Neural progenitor cell (in vitro differentiated cells): ENCODE data around the gene MSRB1. TPM values are rescaled to one million over a fixed set of nuclear protein-coding genes. Genes with fewer than 3 reads are reported as not detected.

Experiments
- DNase-seq: peaks from one replicate; pipeline ENCODE4 v3.0.0-alpha.2; 2016; ENCODE audit warnings: low spot score
- H2AFZ ChIP-seq: fragments of 200-600 bp; sonication (generic); replicated peaks from 2 replicates; pipeline ENCODE4 v1.6.1; 2016; ENCODE audit warnings: antibody characterized with exemption
- H3F3A ChIP-seq: fragments of 200-600 bp; sonication (generic); 2 replicates; pipeline ENCODE4 v1.6.1; 2016; ENCODE audit warnings: antibody characterized with exemption, low read depth
- H3K27ac ChIP-seq: fragments of 200-600 bp; sonication (generic); 2 replicates; pipeline ENCODE4 v1.5.1; 2016; ENCODE audit warnings: mild to moderate bottlenecking
- H3K27me3 ChIP-seq: fragments of 200-600 bp; sonication (generic); 2 replicates; pipeline ENCODE4 v1.6.1; 2016; ENCODE audit warnings: mild to moderate bottlenecking, moderate library complexity
- H3K36me3 ChIP-seq: fragments of 200-600 bp; sonication (generic); 2 replicates; pipeline ENCODE4 v1.5.1; 2016
- H3K4me1 ChIP-seq: fragments of 200-600 bp; sonication (generic); 2 replicates; pipeline ENCODE4 v1.6.1; 2016; ENCODE audit warnings: mixed run types
- H3K4me2 ChIP-seq: fragments of 200-600 bp; sonication (generic); 2 replicates; pipeline ENCODE4 v1.6.1; 2016
- H3K4me3 ChIP-seq: fragments of 200-600 bp; sonication (generic); 2 replicates; pipeline ENCODE4 v1.5.1; 2016
- H3K79me2 ChIP-seq: fragments of 200-600 bp; sonication (generic); 2 replicates; pipeline ENCODE4 v1.6.1; 2016; ENCODE audit warnings: low read depth
- H3K9ac ChIP-seq: fragments of 200-600 bp; sonication (generic); 2 replicates; pipeline ENCODE4 v1.6.1; 2016
- H3K9me3 ChIP-seq: fragments of 200-600 bp; sonication (generic); 2 replicates; pipeline ENCODE4 v1.5.1; 2016; ENCODE audit warnings: low read depth
- H4K20me1 ChIP-seq: fragments of 200-600 bp; sonication (generic); 2 replicates; pipeline ENCODE4 v1.6.1; 2016; ENCODE audit warnings: low read depth
- H3K27ac Mint-ChIP-seq: 3 replicates; pipeline ENCODE4 v1.8.0; 2021; ENCODE audit warnings: mixed read lengths
- H3K27me3 Mint-ChIP-seq: 2 replicates; pipeline ENCODE4 v1.8.0; 2022; ENCODE audit warnings: low read depth, mild to moderate bottlenecking, inconsistent platforms, moderate library complexity, mixed read lengths; ENCODE audit not compliant: insufficient read depth
- H3K36me3 Mint-ChIP-seq: 3 replicates; pipeline ENCODE4 v1.8.0; 2021; ENCODE audit warnings: mixed read lengths
- H3K4me1 Mint-ChIP-seq: 3 replicates; pipeline ENCODE4 v1.8.0; 2021; ENCODE audit warnings: mixed read lengths
- H3K4me3 Mint-ChIP-seq: 3 replicates; pipeline ENCODE4 v1.8.0; 2021; ENCODE audit warnings: mild to moderate bottlenecking, moderate library complexity, mixed read lengths
- H3K9me3 Mint-ChIP-seq: 3 replicates; pipeline ENCODE4 v1.8.0; 2020; ENCODE audit warnings: mixed read lengths
- EZH2 ChIP-seq: fragments of 200-600 bp; sonication (generic); IDR thresholded peaks from 2 replicates; pipeline ENCODE4 v1.6.1; 2017; ENCODE audit warnings: antibody characterized with exemption, mild to moderate bottlenecking, moderate library complexity
- EZH2phosphoT487 ChIP-seq: fragments of 200-600 bp; sonication (generic); IDR thresholded peaks from 2 replicates; pipeline ENCODE4 v1.6.1; 2017; ENCODE audit warnings: antibody characterized with exemption
- total RNA-seq: library from RNA; depleted of rRNA; stranded (reverse); fragments of >200 nt; gene quantifications from 2 replicates; pipeline ENCODE4 v1.2.3, GENCODE V29; 2015; ENCODE audit warnings: low replicate concordance
- TF ChIP-seq, protein P1 (sequence below): fragments of 200-600 bp; sonication (generic); IDR thresholded peaks from 2 replicates; pipeline ENCODE4 v1.5.1; 2017; ENCODE audit warnings: antibody characterized with exemption, mild to moderate bottlenecking

Gene MSRB1
- total RNA-seq, 1 donor from 2014 or later = 26.9 TPM

- no peaks in the 10 kb centered on the region for H3K36me3 Mint-ChIP-seq
- no peaks in the 10 kb centered on the region for H3K79me2 ChIP-seq
- no peaks in the 10 kb centered on the region for H3K9me3 Mint-ChIP-seq
- H3F3A ChIP-seq = peaks cover 10% of the 10 kb centered on the region
- no peaks in the 10 kb centered on the region for H3K36me3 ChIP-seq
- no peak overlapping the region for H3K4me3 ChIP-seq
- peak; percentile 1 for DNase-seq
- no peak overlapping the region for H2AFZ ChIP-seq
- H3K27me3 ChIP-seq = peaks cover 18% of the 10 kb centered on the region
- H4K20me1 ChIP-seq = peaks cover 5% of the 10 kb centered on the region
- no peak overlapping the region for H3K27ac ChIP-seq
- no peak overlapping the region for H3K4me2 ChIP-seq
- TF ChIP-seq, protein P1, sequence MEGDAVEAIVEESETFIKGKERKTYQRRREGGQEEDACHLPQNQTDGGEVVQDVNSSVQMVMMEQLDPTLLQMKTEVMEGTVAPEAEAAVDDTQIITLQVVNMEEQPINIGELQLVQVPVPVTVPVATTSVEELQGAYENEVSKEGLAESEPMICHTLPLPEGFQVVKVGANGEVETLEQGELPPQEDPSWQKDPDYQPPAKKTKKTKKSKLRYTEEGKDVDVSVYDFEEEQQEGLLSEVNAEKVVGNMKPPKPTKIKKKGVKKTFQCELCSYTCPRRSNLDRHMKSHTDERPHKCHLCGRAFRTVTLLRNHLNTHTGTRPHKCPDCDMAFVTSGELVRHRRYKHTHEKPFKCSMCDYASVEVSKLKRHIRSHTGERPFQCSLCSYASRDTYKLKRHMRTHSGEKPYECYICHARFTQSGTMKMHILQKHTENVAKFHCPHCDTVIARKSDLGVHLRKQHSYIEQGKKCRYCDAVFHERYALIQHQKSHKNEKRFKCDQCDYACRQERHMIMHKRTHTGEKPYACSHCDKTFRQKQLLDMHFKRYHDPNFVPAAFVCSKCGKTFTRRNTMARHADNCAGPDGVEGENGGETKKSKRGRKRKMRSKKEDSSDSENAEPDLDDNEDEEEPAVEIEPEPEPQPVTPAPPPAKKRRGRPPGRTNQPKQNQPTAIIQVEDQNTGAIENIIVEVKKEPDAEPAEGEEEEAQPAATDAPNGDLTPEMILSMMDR = no peak
- TF ChIP-seq EZH2 (no peak), EZH2phosphoT487 (no peak)
- H3K9ac ChIP-seq = no peak overlapping the region
- no peak overlapping the region for H3K27ac Mint-ChIP-seq
- peaks cover 25% of the 10 kb centered on the region for H3K27me3 Mint-ChIP-seq
- no peaks in the 10 kb centered on the region for H3K9me3 ChIP-seq
- H3K4me1 ChIP-seq = peaks cover 33% of the 10 kb centered on the region
- H3K4me3 Mint-ChIP-seq = no peak overlapping the region
- peaks cover 9% of the 10 kb centered on the region for H3K4me1 Mint-ChIP-seq
Observed at GRCh38 chr16:1912215-1912543, 30.8 kb downstream of the MSRB1 start.

DNA sequence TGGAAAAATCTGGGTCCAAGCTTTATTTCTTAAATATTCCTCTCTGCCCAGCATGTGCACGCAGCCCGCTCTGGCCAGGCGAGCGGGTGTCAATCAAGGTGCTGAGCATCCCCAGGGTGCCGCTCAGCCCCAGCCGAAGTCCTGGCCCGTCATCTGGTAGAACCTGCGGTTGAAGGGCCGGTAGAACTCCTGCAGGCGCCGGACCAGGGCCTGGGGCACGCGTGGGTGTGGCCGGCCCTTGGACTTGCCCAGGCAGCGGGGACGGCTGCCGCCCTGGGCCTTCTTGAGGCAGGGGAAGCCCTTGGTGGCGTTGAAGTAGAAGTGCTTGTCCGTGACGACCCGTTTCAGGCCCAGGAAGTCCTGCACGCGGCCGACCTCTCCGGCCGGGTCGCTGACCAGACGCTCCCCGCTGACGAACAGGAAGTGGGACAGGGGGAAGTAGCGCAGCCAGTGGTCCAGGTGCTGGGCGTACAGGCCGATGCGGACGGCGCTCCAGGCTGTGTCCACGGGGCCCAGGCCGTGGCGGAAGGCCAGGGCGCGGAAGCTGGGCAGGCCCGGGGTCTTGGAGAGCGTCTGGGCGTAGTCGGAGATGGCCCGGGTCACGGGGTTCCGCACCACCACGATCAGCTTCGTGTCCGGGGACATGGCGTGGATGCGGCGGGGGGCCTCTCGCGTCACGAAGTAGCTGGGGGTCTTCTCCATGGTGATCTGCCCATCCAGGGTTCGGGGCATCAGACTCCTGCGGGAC lies 31.4 kb downstream of the MSRB1 start:
- TF ChIP-seq, protein P1 = no peak
- TF ChIP-seq EZH2phosphoT487 (no peak), EZH2 (no peak)
- H3K4me1 Mint-ChIP-seq = peaks cover 6% of the 10 kb centered on the region
- Histone ChIP-seq H3K27ac (no peak overlapping the region), H3K27me3 (peaks cover 12% of the 10 kb centered on the region), H3K9ac (no peak overlapping the region), H3K4me3 (no peak overlapping the region), H3K9me3 (no peaks in the 10 kb centered on the region), H2AFZ (no peak overlapping the region), H3K79me2 (no peaks in the 10 kb centered on the region), H3K36me3 (no peaks in the 10 kb centered on the region), H3F3A (peaks cover 4% of the 10 kb centered on the region), H3K4me2 (no peak overlapping the region), H3K4me1 (peaks cover 27% of the 10 kb centered on the region), H4K20me1 (no peaks in the 10 kb centered on the region)
- peak; percentile 1 for DNase-seq
- no peak overlapping the region for H3K4me3 Mint-ChIP-seq
- no peak overlapping the region for H3K27ac Mint-ChIP-seq
- H3K36me3 Mint-ChIP-seq = no peaks in the 10 kb centered on the region
- H3K27me3 Mint-ChIP-seq = peaks cover 20% of the 10 kb centered on the region
- no peaks in the 10 kb centered on the region for H3K9me3 Mint-ChIP-seq

DNA sequence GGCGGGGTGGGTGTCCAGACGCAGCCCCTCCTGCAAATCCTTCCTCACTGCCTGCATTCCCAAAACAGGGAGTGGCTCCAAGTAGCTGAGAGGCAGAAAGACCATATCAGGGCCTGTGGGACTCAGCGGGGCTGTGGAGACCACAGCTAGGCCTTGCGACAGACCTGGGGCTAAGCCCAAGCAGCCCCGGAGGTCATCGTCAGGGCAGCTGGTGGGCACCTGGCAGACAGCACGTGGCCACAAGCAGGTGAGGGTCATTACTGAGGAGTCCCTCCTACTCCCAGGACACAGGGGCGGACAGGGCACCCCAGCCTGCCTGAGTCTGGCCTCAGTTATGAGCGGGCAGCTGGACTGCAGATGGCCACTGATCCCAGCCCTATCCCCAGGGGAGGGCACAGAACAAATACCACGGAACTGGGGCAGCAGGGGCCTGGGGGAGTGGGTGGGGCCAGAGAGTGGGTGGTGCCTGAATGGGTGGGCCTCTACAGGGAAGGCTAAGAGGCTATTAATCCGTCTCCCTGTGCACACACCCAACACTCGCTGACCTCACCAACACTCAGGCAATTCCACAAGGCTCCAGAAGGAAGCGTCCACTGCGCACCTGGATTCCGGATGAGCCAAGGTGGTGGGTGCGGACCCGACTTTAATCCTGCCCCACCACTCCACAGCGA lies 33.3 kb downstream of the MSRB1 start:
- no peaks in the 10 kb centered on the region for H3K79me2 ChIP-seq
- no peak overlapping the region for H3K4me3 ChIP-seq
- H3F3A ChIP-seq = no peaks in the 10 kb centered on the region
- no peak overlapping the region for H3K9ac ChIP-seq
- H3K36me3 ChIP-seq = no peaks in the 10 kb centered on the region
- no peaks in the 10 kb centered on the region for H4K20me1 ChIP-seq
- Mint-ChIP-seq H3K36me3 (no peaks in the 10 kb centered on the region), H3K27me3 (peaks cover 13% of the 10 kb centered on the region), H3K27ac (no peak overlapping the region), H3K4me3 (no peak overlapping the region), H3K9me3 (no peaks in the 10 kb centered on the region), H3K4me1 (peaks cover 4% of the 10 kb centered on the region)
- H2AFZ ChIP-seq = no peak overlapping the region
- no peak overlapping the region for H3K4me2 ChIP-seq
- H3K27me3 ChIP-seq = no peaks in the 10 kb centered on the region
- TF ChIP-seq, protein P1 = no peak
- no peak for TF ChIP-seq EZH2
- no peak for TF ChIP-seq EZH2phosphoT487
- no peak overlapping the region for H3K27ac ChIP-seq
- peaks cover 17% of the 10 kb centered on the region for H3K4me1 ChIP-seq
- peak; percentile 8 for DNase-seq
- H3K9me3 ChIP-seq = no peaks in the 10 kb centered on the region
